ENCODE data around the gene BMS1. TPM values are rescaled to one million over a fixed set of nuclear protein-coding genes. Genes with fewer than 3 reads are reported as not detected.

The BMS1 gene
- total RNA-seq, 4 donors from 2014 or later = 11.0 to 15.5 (median 13.2) TPM

GRCh38 chr10:42769673-42770072 lies 12.9 kb upstream of the BMS1 start:
- no peak for TF ChIP-seq CTCF (IDR thresholded peaks at IDR 0.05; ENCODE audit: low read depth)

- no peak for TF ChIP-seq CTCF (IDR thresholded peaks at IDR 0.05; ENCODE audit: low read depth)
These were observed 5.9 kb upstream of the BMS1 start for GRCh38 chr10:42776681-42777080.

- TF ChIP-seq CTCF (IDR thresholded peaks at IDR 0.05; ENCODE audit: low read depth) = no peak
These were observed 2.1 kb upstream of the BMS1 start for GRCh38 chr10:42780456-42780855.

GRCh38 chr10:42781893-42782445 lies 626 bp upstream of the BMS1 start:
- no peak for TF ChIP-seq CTCF (IDR thresholded peaks at IDR 0.05; ENCODE audit: low read depth)

- no peak for TF ChIP-seq CTCF (IDR thresholded peaks at IDR 0.05; ENCODE audit: low read depth)
These were observed 570 bp downstream of the BMS1 start for GRCh38 chr10:42783181-42783549.

- no peak for TF ChIP-seq CTCF (IDR thresholded peaks at IDR 0.05; ENCODE audit: low read depth)
These were observed 3.2 kb downstream of the BMS1 start for GRCh38 chr10:42785759-42786158.

- no peak for TF ChIP-seq CTCF (IDR thresholded peaks at IDR 0.05; ENCODE audit: low read depth)
These were observed 8.2 kb downstream of the BMS1 start for GRCh38 chr10:42790835-42791234.
